HepG2 (cell line): Measurements from ENCODE around the gene WASHC3. TPM values are rescaled to one million over a fixed set of nuclear protein-coding genes. Genes with fewer than 3 reads are reported as not detected.

Experiments used
- ASH2L ChIP-seq: fragments of 300-600, 200-600 bp; sonication (generic); IDR thresholded peaks from 2 replicates; pipeline ENCODE4 v1.7.0; 2017; ENCODE audit warnings: low read depth, mild to moderate bottlenecking, moderate library complexity, mixed read lengths, low read length; ENCODE audit not compliant: insufficient read length
- ATF7 ChIP-seq, 2 experiments: fragments of 450-650 bp in 1 of 2; sonication (generic) in 1 of 2; formaldehyde crosslinking in 1 of 2; IDR thresholded peaks; 2 replicates each; pipeline versions ENCODE4 v1.4.0 to v1.6.1; 2016 to 2020; ENCODE audit warnings: antibody characterized with exemption in 1 of 2, mild to moderate bottlenecking in 1 of 2, missing genetic modification reagents in 1 of 2
- HNRNPLL ChIP-seq: fragments of 200-400 bp; formaldehyde crosslinking; IDR thresholded peaks from 2 replicates; pipeline ENCODE4 v1.6.1; 2017; ENCODE audit warnings: mild to moderate bottlenecking, low read depth, low read length; ENCODE audit not compliant: poor library complexity, severe bottlenecking
- IRF2 ChIP-seq: IDR thresholded peaks from 2 replicates; pipeline ENCODE4 v1.6.1; 2018; ENCODE audit warnings: missing genetic modification reagents, missing compliant biosample characterization
- KDM6A ChIP-seq: IDR thresholded peaks from 2 replicates; pipeline ENCODE4 v1.6.1; 2016; ENCODE audit warnings: low read depth
- KLF12 ChIP-seq: sonication (generic); formaldehyde crosslinking; IDR thresholded peaks from 2 replicates; pipeline ENCODE4 v1.4.0; 2020; ENCODE audit warnings: missing genetic modification reagents, borderline replicate concordance
- NFE2L1 ChIP-seq: sonication (generic); formaldehyde crosslinking; IDR thresholded peaks from 2 replicates; pipeline ENCODE4 v1.4.0; 2020; ENCODE audit warnings: missing genetic modification reagents, mild to moderate bottlenecking, borderline replicate concordance
- NR2C2 ChIP-seq: sonication (generic); formaldehyde crosslinking; IDR thresholded peaks from 2 replicates; pipeline ENCODE4 v1.4.0; 2020; ENCODE audit warnings: missing genetic modification reagents, mild to moderate bottlenecking, moderate library complexity, borderline replicate concordance
- NR2F6 ChIP-seq, 2 experiments: IDR thresholded peaks; 2 replicates each; pipeline ENCODE4 v1.6.1; 2016; ENCODE audit warnings: antibody characterized with exemption in 1 of 2, mild to moderate bottlenecking in 1 of 2
- POLR2G ChIP-seq: fragments of 200-400 bp; formaldehyde crosslinking; IDR thresholded peaks from 2 replicates; pipeline ENCODE4 v1.6.1; 2018; ENCODE audit warnings: mild to moderate bottlenecking, low read depth, low read length, moderate library complexity
- SPEN ChIP-seq: sonication (generic); formaldehyde crosslinking; IDR thresholded peaks from 2 replicates; pipeline ENCODE4 v1.5.1; 2020; ENCODE audit warnings: low read depth, mild to moderate bottlenecking, missing genetic modification reagents
- XRCC5 ChIP-seq: fragments of 200-400 bp; formaldehyde crosslinking; optimal IDR thresholded peaks from 2 replicates; pipeline ENCODE3; 2017; ENCODE audit warnings: mild to moderate bottlenecking, low read length
- ZNF317 ChIP-seq: sonication (generic); formaldehyde crosslinking; IDR thresholded peaks from 2 replicates; pipeline ENCODE4 v1.5.0; 2020; ENCODE audit warnings: mild to moderate bottlenecking, missing genetic modification reagents
- ZNF674 ChIP-seq: sonication (generic); formaldehyde crosslinking; IDR thresholded peaks from 2 replicates; pipeline ENCODE4 v1.5.0; 2020; ENCODE audit warnings: low read depth, mild to moderate bottlenecking, missing genetic modification reagents
- ZSCAN12 ChIP-seq: sonication (generic); formaldehyde crosslinking; IDR thresholded peaks from 2 replicates; pipeline ENCODE4 v1.9.0; 2021; ENCODE audit warnings: mild to moderate bottlenecking, missing genetic modification reagents
- polyA plus RNA-seq, 8 experiments: library from polyadenylated mRNA; depleted of rRNA in 3 of 8; stranded (reverse) in 7 of 8; unstranded in 1 of 8; fragments of >200 nt; fragmentation: Illumina TruSeq in 4 of 8; extraction: Trizol in 4 of 8; gene quantifications; 2 replicates each; pipeline versions ENCODE4 v1.2.1 to v1.2.3, GENCODE V29; 2011 to 2016; ENCODE audit warnings: low read depth in 4 of 8, missing spikeins in 1 of 8, mixed read lengths in 1 of 8; ENCODE audit not compliant: insufficient read depth in 1 of 8
- total RNA-seq, 5 experiments: library from RNA; depleted of rRNA; stranded (reverse); fragments of >200 nt; fragmentation: Illumina TruSeq; extraction: Trizol; gene quantifications; 2 replicates each; pipeline ENCODE4 v1.2.3, GENCODE V29; 2016; ENCODE audit warnings: low read depth in 1 of 5
- TF ChIP-seq, protein P1 (sequence below): sonication (generic); formaldehyde crosslinking; IDR thresholded peaks from 2 replicates; pipeline ENCODE4 v1.5.1; 2020; ENCODE audit warnings: missing genetic modification reagents, mild to moderate bottlenecking, borderline replicate concordance
- TF ChIP-seq, protein P2 (sequence below): sonication (generic); formaldehyde crosslinking; conservative IDR thresholded peaks from 2 replicates; pipeline ENCODE4 v1.8.0; 2022; ENCODE audit warnings: low read depth, missing genetic modification reagents
- TF ChIP-seq, protein P3 (sequence below): IDR thresholded peaks from 2 replicates; pipeline ENCODE4 v1.6.1; 2016; ENCODE audit warnings: control low read depth
- TF ChIP-seq, protein P4 (sequence below): sonication (generic); formaldehyde crosslinking; IDR thresholded peaks from 2 replicates; pipeline ENCODE4 v1.4.0; 2020; ENCODE audit warnings: missing genetic modification reagents
- TF ChIP-seq, protein P5 (sequence below): IDR thresholded peaks from 2 replicates; pipeline ENCODE4 v1.6.1; 2018; ENCODE audit warnings: missing genetic modification reagents, mild to moderate bottlenecking, missing compliant biosample characterization

Gene WASHC3
- total and polyA plus RNA-seq, 2 of the 13 experiments (the other 11 are each of a cell fraction or from before 2014, with no cell fraction given) = 32.7 to 47.3 TPM

DNA sequence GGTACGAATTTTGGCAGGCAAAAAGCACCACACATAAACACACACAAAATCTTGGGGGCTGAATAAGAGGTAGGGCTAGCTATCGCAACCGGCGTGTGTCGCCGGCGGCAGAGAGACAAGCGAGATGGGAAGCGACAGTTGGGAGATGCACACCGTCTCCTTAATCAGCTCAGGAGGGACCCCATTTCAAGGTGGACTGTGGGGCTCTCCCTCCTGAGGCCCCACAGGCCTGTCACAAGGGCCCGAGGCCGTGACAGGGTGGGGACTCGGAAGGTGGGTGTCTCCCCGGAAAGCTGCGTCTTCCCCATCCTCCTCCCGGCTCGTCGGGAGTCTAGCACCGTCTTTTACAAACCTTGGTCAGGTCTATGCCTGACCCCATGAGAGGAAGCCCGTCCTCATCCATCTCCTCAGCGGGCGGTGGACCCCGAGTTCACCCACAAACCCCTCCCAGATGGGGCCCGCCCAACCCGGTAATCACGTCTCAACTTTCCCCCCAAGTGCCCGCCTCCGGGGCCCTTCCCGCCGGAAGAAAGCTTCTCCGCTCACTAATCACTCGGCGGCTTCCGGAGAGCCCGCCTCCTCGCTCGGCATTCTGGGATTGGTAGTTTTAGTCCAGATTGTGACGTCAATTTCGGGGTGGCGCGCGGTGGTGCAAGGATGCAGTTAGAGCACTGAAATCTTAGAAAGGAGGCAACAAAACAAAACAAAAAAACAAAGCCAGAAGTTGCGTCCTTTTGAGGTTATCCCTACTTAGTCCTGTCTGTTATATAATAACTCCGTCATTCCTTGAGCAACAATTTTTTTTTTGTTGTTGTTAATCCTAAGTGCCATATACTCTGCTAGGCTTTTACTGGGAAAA lies at the start of gene WASHC3 (continued):
- TF ChIP-seq, protein P1, sequence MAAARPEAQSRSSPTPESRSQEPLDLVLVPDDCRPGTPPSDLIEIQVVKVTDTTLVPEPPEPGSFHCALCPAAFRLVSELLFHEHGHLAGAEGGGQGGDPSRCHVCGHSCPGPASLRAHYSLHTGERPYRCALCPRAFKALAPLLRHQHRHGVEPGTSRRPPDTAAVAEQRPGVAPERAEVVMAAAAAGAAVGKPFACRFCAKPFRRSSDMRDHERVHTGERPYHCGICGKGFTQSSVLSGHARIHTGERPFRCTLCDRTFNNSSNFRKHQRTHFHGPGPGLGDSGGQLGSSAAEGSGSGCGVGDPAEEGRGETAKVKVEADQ (CRISPR knock-in tag) = no peak; the same call in 1 of the 2 replicates
- TF ChIP-seq ZNF317 (CRISPR knock-in tag) = 0 out of 2 replicates have a peak, but pooled peaks have one; percentile 51
- TF ChIP-seq IRF2 (CRISPR knock-in tag) = peak; percentile 40; the same call in 1 of the 2 replicates
- TF ChIP-seq POLR2G = peak; percentile 82
- TF ChIP-seq ATF7 (IDR thresholded peaks at IDR 0.05) = peak; percentile 50; the same call in 1 of the 2 replicates
- TF ChIP-seq ATF7 (CRISPR knock-in tag; IDR thresholded peaks at IDR 0.05) = peak; percentile 78
- TF ChIP-seq, protein P2, sequence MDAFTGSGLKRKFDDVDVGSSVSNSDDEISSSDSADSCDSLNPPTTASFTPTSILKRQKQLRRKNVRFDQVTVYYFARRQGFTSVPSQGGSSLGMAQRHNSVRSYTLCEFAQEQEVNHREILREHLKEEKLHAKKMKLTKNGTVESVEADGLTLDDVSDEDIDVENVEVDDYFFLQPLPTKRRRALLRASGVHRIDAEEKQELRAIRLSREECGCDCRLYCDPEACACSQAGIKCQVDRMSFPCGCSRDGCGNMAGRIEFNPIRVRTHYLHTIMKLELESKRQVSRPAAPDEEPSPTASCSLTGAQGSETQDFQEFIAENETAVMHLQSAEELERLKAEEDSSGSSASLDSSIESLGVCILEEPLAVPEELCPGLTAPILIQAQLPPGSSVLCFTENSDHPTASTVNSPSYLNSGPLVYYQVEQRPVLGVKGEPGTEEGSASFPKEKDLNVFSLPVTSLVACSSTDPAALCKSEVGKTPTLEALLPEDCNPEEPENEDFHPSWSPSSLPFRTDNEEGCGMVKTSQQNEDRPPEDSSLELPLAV (CRISPR knock-in tag) = no peak
- TF ChIP-seq ZSCAN12 (CRISPR knock-in tag) = peak; percentile 39; the same call in 1 of the 2 replicates
- TF ChIP-seq, protein P3, sequence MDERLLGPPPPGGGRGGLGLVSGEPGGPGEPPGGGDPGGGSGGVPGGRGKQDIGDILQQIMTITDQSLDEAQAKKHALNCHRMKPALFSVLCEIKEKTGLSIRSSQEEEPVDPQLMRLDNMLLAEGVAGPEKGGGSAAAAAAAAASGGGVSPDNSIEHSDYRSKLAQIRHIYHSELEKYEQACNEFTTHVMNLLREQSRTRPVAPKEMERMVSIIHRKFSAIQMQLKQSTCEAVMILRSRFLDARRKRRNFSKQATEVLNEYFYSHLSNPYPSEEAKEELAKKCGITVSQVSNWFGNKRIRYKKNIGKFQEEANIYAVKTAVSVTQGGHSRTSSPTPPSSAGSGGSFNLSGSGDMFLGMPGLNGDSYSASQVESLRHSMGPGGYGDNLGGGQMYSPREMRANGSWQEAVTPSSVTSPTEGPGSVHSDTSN (CRISPR knock-in tag) = no peak
- TF ChIP-seq NR2F6 (IDR thresholded peaks at IDR 0.05) = no peak
- peak; percentile 7; the same call in 1 of the 2 replicates for TF ChIP-seq NR2F6 (CRISPR knock-in tag; IDR thresholded peaks at IDR 0.05)
- peak; percentile 94 for TF ChIP-seq NR2C2 (CRISPR knock-in tag)
- TF ChIP-seq XRCC5 = peak; percentile 15
- no peak for TF ChIP-seq SPEN
- TF ChIP-seq KDM6A = no peak
- peak; percentile 58 for TF ChIP-seq HNRNPLL
- TF ChIP-seq, protein P4, sequence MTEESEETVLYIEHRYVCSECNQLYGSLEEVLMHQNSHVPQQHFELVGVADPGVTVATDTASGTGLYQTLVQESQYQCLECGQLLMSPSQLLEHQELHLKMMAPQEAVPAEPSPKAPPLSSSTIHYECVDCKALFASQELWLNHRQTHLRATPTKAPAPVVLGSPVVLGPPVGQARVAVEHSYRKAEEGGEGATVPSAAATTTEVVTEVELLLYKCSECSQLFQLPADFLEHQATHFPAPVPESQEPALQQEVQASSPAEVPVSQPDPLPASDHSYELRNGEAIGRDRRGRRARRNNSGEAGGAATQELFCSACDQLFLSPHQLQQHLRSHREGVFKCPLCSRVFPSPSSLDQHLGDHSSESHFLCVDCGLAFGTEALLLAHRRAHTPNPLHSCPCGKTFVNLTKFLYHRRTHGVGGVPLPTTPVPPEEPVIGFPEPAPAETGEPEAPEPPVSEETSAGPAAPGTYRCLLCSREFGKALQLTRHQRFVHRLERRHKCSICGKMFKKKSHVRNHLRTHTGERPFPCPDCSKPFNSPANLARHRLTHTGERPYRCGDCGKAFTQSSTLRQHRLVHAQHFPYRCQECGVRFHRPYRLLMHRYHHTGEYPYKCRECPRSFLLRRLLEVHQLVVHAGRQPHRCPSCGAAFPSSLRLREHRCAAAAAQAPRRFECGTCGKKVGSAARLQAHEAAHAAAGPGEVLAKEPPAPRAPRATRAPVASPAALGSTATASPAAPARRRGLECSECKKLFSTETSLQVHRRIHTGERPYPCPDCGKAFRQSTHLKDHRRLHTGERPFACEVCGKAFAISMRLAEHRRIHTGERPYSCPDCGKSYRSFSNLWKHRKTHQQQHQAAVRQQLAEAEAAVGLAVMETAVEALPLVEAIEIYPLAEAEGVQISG (CRISPR knock-in tag) = peak; percentile 68
- no peak for TF ChIP-seq ZNF674
- TF ChIP-seq ASH2L = peak; percentile 76
- TF ChIP-seq KLF12 = no peak
- TF ChIP-seq, protein P5, sequence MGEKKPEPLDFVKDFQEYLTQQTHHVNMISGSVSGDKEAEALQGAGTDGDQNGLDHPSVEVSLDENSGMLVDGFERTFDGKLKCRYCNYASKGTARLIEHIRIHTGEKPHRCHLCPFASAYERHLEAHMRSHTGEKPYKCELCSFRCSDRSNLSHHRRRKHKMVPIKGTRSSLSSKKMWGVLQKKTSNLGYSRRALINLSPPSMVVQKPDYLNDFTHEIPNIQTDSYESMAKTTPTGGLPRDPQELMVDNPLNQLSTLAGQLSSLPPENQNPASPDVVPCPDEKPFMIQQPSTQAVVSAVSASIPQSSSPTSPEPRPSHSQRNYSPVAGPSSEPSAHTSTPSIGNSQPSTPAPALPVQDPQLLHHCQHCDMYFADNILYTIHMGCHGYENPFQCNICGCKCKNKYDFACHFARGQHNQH (CRISPR knock-in tag) = 0 out of 2 replicates have a peak, but pooled peaks have one; percentile 48
- TF ChIP-seq NFE2L1 (CRISPR knock-in tag) = no peak
